Neutrophil (primary cell): Measurements from ENCODE around the gene COL4A1.

Source experiments
- H3K27ac ChIP-seq: fragments of 200-600 bp; sonication (generic); 2 replicates; pipeline ENCODE4 v1.5.1; 2016; ENCODE audit warnings: mild to moderate bottlenecking, moderate library complexity
- H3K27me3 ChIP-seq: fragments of 200-600 bp; sonication (generic); 2 replicates; pipeline ENCODE4 v1.6.0; 2016; ENCODE audit warnings: mild to moderate bottlenecking
- H3K36me3 ChIP-seq: fragments of 200-600 bp; sonication (generic); 2 replicates; pipeline ENCODE4 v1.5.1; 2017
- H3K4me1 ChIP-seq, 2 experiments: fragments of 200-600 bp in 1 of 2; sonication (generic) in 1 of 2; 1 replicate in 1 of 2; 2 replicates in 1 of 2; pipeline versions ENCODE4 v1.5.1 to v1.6.1; 2013 to 2016; ENCODE audit warnings: low read depth in 1 of 2, low read length in 1 of 2, mild to moderate bottlenecking in 1 of 2, moderate library complexity in 1 of 2; ENCODE audit not compliant: control insufficient read depth in 1 of 2, insufficient read depth in 1 of 2
- H3K4me3 ChIP-seq, 2 experiments: fragments of 200-600 bp in 1 of 2; sonication (generic) in 1 of 2; 1 replicate in 1 of 2; 2 replicates in 1 of 2; pipeline ENCODE4 v1.5.1; 2013 to 2016; ENCODE audit warnings: low read depth in 1 of 2, low read length in 1 of 2, mild to moderate bottlenecking in 1 of 2, moderate library complexity in 1 of 2
- H3K9me3 ChIP-seq: fragments of 200-600 bp; sonication (generic); 2 replicates; pipeline ENCODE4 v1.5.1; 2016
- CTCF ChIP-seq: fragments of 200-600 bp; sonication (generic); IDR thresholded peaks from 2 replicates; pipeline ENCODE4 v1.5.1; 2016; ENCODE audit warnings: antibody characterized with exemption

Gene COL4A1

GRCh38 chr13:110254751-110255553 is 52.0 kb downstream of the COL4A1 start:
- H3K4me1 ChIP-seq, result no peaks in the 10 kb centered on the region
- no peaks in the 10 kb centered on the region for H3K9me3 ChIP-seq
- H3K4me3 ChIP-seq, result no peak overlapping the region
- no peaks in the 10 kb centered on the region for H3K36me3 ChIP-seq
- peaks cover 20% of the 10 kb centered on the region for H3K27me3 ChIP-seq
- H3K27ac ChIP-seq, result no peak overlapping the region
- TF ChIP-seq CTCF, result no peak

- H3K4me1 ChIP-seq, result no peaks in the 10 kb centered on the region
- no peak overlapping the region for H3K4me3 ChIP-seq
- no peak for TF ChIP-seq CTCF
- no peak overlapping the region for H3K27ac ChIP-seq
- H3K27me3 ChIP-seq, result peaks cover 13% of the 10 kb centered on the region
- H3K36me3 ChIP-seq, result no peaks in the 10 kb centered on the region
- H3K9me3 ChIP-seq, result no peaks in the 10 kb centered on the region
Measured at GRCh38 chr13:110254151-110254679, 52.7 kb downstream of the COL4A1 start.

- Histone ChIP-seq H3K4me3 (no peak overlapping the region), H3K36me3 (no peaks in the 10 kb centered on the region), H3K9me3 (no peaks in the 10 kb centered on the region), H3K4me1 (no peaks in the 10 kb centered on the region), H3K27ac (no peak overlapping the region), H3K27me3 (peaks cover 22% of the 10 kb centered on the region)
- TF ChIP-seq CTCF, result no peak
Measured at GRCh38 chr13:110251193-110251819, 55.7 kb downstream of the COL4A1 start.

- H3K36me3 ChIP-seq, result no peaks in the 10 kb centered on the region
- no peak for TF ChIP-seq CTCF
- H3K4me1 ChIP-seq, result no peaks in the 10 kb centered on the region
- H3K27me3 ChIP-seq, result peaks cover 27% of the 10 kb centered on the region
- no peak overlapping the region for H3K4me3 ChIP-seq
- no peaks in the 10 kb centered on the region for H3K9me3 ChIP-seq
- H3K27ac ChIP-seq, result no peak overlapping the region
Measured at GRCh38 chr13:110250258-110250891, 56.6 kb downstream of the COL4A1 start.

GRCh38 chr13:110249326-110249725 is 57.6 kb downstream of the COL4A1 start:
- TF ChIP-seq CTCF, result no peak
- H3K36me3 ChIP-seq, result no peaks in the 10 kb centered on the region
- H3K27ac ChIP-seq, result no peak overlapping the region
- peaks cover 36% of the 10 kb centered on the region for H3K27me3 ChIP-seq
- no peaks in the 10 kb centered on the region for H3K9me3 ChIP-seq
- H3K4me3 ChIP-seq, result no peak overlapping the region
- no peaks in the 10 kb centered on the region for H3K4me1 ChIP-seq
